ENCODE results near the gene PVALEF. TPM values are rescaled to one million over a fixed set of nuclear protein-coding genes. Genes with fewer than 3 reads are reported as not detected.

Gene PVALEF
- polyA plus RNA-seq, 1 of the 3 experiments (the other 2 are of a cell fraction) = not detected

- TF ChIP-seq, protein P1, sequence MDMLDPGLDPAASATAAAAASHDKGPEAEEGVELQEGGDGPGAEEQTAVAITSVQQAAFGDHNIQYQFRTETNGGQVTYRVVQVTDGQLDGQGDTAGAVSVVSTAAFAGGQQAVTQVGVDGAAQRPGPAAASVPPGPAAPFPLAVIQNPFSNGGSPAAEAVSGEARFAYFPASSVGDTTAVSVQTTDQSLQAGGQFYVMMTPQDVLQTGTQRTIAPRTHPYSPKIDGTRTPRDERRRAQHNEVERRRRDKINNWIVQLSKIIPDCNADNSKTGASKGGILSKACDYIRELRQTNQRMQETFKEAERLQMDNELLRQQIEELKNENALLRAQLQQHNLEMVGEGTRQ (IDR thresholded peaks at IDR 0.05; ENCODE audit: borderline replicate concordance, low read depth, low read length) = no peak
- no peak for TF ChIP-seq RFX5 (IDR thresholded peaks at IDR 0.05; ENCODE audit: low read length)
- TF ChIP-seq, protein P2, sequence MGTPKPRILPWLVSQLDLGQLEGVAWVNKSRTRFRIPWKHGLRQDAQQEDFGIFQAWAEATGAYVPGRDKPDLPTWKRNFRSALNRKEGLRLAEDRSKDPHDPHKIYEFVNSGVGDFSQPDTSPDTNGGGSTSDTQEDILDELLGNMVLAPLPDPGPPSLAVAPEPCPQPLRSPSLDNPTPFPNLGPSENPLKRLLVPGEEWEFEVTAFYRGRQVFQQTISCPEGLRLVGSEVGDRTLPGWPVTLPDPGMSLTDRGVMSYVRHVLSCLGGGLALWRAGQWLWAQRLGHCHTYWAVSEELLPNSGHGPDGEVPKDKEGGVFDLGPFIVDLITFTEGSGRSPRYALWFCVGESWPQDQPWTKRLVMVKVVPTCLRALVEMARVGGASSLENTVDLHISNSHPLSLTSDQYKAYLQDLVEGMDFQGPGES (IDR thresholded peaks at IDR 0.05; ENCODE audit: low read depth, low read length) = no peak
- no peak for TF ChIP-seq SIN3A (IDR thresholded peaks at IDR 0.05; ENCODE audit: borderline replicate concordance, low read depth, low read length)
- TF ChIP-seq CHD2 (IDR thresholded peaks at IDR 0.05; ENCODE audit: low read length, partially characterized antibody) = no peak
- no peak for TF ChIP-seq MXI1 (IDR thresholded peaks at IDR 0.05; ENCODE audit: low read depth, low read length)
- no peak for TF ChIP-seq GATA2 (CRISPR knock-in tag; IDR thresholded peaks at IDR 0.05)
- TF ChIP-seq FOXM1 (IDR thresholded peaks at IDR 0.05; ENCODE audit: low read depth) = no peak
- TF ChIP-seq TCF12 (IDR thresholded peaks at IDR 0.05) = no peak
These were observed 5.0 kb upstream of the PVALEF start for GRCh38 chr17:81160306-81160705.

GRCh38 chr17:81160747-81161453 lies 4.4 kb upstream of the PVALEF start:
- no peak for DNase-seq
- peaks cover 11% of the 10 kb centered on the region; the same call in 1 of the 2 replicates for H3K27me3 ChIP-seq (ENCODE audit: insufficient read depth)
- no peak overlapping the region for H2AFZ ChIP-seq (ENCODE audit: low read depth)
- H3K79me2 ChIP-seq (ENCODE audit: insufficient read depth) = no peaks in the 10 kb centered on the region
- WGBS (ENCODE audit: low lambda C conversion rate) = 68% methylated on average over 31 of the region's 32 CpGs
- no peak overlapping the region for H3K4me3 ChIP-seq (ENCODE audit: low read depth in 2 of 2, low read length in 1 of 2)
- ChIA-PET POLR2A (no interaction called here), CTCF (no interaction called here)
- H3K9ac ChIP-seq = no peak overlapping the region
- H3K9me2 ChIP-seq = no peaks in the 10 kb centered on the region
- H3F3A ChIP-seq (replicated peaks; ENCODE audit: insufficient read depth) = peaks cover 12% of the 10 kb centered on the region
- H3K4me2 ChIP-seq = no peak overlapping the region
- H4K20me1 ChIP-seq (ENCODE audit: insufficient read depth) = no peaks in the 10 kb centered on the region
- H3K9me3 ChIP-seq = no peaks in the 10 kb centered on the region
- no peaks in the 10 kb centered on the region for H3K36me3 ChIP-seq (replicated peaks in 1 of 2; ENCODE audit: control insufficient read depth in 1 of 2, insufficient read depth in 2 of 2, low read length in 1 of 2)
- H3K4me1 ChIP-seq (ENCODE audit: control insufficient read depth in 1 of 2, insufficient read depth in 2 of 2, low read depth in 1 of 2, low read length in 1 of 2) = peaks cover 0 to 21% of the 10 kb centered on the region in 2 experiments; a peak in 1 of 4 replicates
- H3K27ac ChIP-seq (ENCODE audit: low read depth in 2 of 2, low read length in 1 of 2) = no peak overlapping the region
- TF ChIP-seq ZBTB33 (IDR thresholded peaks at IDR 0.05; ENCODE audit: borderline replicate concordance, low read depth) (no peak), TEAD4 (IDR thresholded peaks at IDR 0.05; ENCODE audit: borderline replicate concordance, insufficient read depth) (no peak), USF1 (IDR thresholded peaks at IDR 0.05; ENCODE audit: borderline replicate concordance, low read depth) (no peak), TCF12 (IDR thresholded peaks at IDR 0.05) (no peak), ELF1 (IDR thresholded peaks at IDR 0.05) (no peak), FOXJ3 (CRISPR knock-in tag; IDR thresholded peaks at IDR 0.05) (no peak), POLR2AphosphoS5 (IDR thresholded peaks at IDR 0.05; ENCODE audit: low read depth, low read length) (no peak), FOSL2 (IDR thresholded peaks at IDR 0.05; ENCODE audit: borderline replicate concordance, low read depth) (no peak), GABPA (IDR thresholded peaks at IDR 0.05; ENCODE audit: low read depth) (no peak), MEF2A (IDR thresholded peaks at IDR 0.05; ENCODE audit: borderline replicate concordance, low read depth) (no peak)
- TF ChIP-seq, protein P3, sequence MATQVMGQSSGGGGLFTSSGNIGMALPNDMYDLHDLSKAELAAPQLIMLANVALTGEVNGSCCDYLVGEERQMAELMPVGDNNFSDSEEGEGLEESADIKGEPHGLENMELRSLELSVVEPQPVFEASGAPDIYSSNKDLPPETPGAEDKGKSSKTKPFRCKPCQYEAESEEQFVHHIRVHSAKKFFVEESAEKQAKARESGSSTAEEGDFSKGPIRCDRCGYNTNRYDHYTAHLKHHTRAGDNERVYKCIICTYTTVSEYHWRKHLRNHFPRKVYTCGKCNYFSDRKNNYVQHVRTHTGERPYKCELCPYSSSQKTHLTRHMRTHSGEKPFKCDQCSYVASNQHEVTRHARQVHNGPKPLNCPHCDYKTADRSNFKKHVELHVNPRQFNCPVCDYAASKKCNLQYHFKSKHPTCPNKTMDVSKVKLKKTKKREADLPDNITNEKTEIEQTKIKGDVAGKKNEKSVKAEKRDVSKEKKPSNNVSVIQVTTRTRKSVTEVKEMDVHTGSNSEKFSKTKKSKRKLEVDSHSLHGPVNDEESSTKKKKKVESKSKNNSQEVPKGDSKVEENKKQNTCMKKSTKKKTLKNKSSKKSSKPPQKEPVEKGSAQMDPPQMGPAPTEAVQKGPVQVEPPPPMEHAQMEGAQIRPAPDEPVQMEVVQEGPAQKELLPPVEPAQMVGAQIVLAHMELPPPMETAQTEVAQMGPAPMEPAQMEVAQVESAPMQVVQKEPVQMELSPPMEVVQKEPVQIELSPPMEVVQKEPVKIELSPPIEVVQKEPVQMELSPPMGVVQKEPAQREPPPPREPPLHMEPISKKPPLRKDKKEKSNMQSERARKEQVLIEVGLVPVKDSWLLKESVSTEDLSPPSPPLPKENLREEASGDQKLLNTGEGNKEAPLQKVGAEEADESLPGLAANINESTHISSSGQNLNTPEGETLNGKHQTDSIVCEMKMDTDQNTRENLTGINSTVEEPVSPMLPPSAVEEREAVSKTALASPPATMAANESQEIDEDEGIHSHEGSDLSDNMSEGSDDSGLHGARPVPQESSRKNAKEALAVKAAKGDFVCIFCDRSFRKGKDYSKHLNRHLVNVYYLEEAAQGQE (IDR thresholded peaks at IDR 0.05; ENCODE audit: low read depth, low read length) = no peak

More at GRCh38 chr17:81160306-81160705, 5.0 kb upstream of the PVALEF start:
- Histone ChIP-seq H3K4me1 (ENCODE audit: control insufficient read depth in 1 of 2, insufficient read depth in 2 of 2, low read depth in 1 of 2, low read length in 1 of 2) (peaks cover 0 to 18% of the 10 kb centered on the region in 2 experiments; a peak in 1 of 4 replicates), H3K9me2 (no peaks in the 10 kb centered on the region), H3K4me3 (ENCODE audit: low read depth in 2 of 2, low read length in 1 of 2) (no peak overlapping the region), H3K36me3 (replicated peaks in 1 of 2; ENCODE audit: control insufficient read depth in 1 of 2, insufficient read depth in 2 of 2, low read length in 1 of 2) (no peaks in the 10 kb centered on the region), H3K9me3 (no peaks in the 10 kb centered on the region), H3K9ac (no peak overlapping the region), H3K27me3 (ENCODE audit: insufficient read depth) (peaks cover 7% of the 10 kb centered on the region; the same call in 1 of the 2 replicates), H3F3A (replicated peaks; ENCODE audit: insufficient read depth) (peaks cover 9% of the 10 kb centered on the region), H4K20me1 (ENCODE audit: insufficient read depth) (no peaks in the 10 kb centered on the region), H3K27ac (ENCODE audit: low read depth in 2 of 2, low read length in 1 of 2) (no peak overlapping the region), H2AFZ (ENCODE audit: low read depth) (no peak overlapping the region), H3K79me2 (ENCODE audit: insufficient read depth) (no peaks in the 10 kb centered on the region), H3K4me2 (no peak overlapping the region)
- ChIA-PET CTCF (no interaction called here), POLR2A (no interaction called here)
- no peak for DNase-seq
- WGBS (ENCODE audit: low lambda C conversion rate) = 82% methylated on average over 26 of the region's 28 CpGs
